A673 (cell line): ENCODE measurements around the gene LPP. TPM values are rescaled to one million over a fixed set of nuclear protein-coding genes. Genes with fewer than 3 reads are reported as not detected.

Experiments
- BruUV-seq: library from RNA; stranded (reverse); fragments of 400-500 nt; replicated peaks from 2 replicates; lab custom pipeline; 2021; lab: Mats Ljungman, UMichigan
- CTCF ChIA-PET: fragments of 300-600 bp; sonication (Branson Sonifier 250); formaldehyde crosslinking; loops from one replicate; lab custom pipeline; 2022; ENCODE audit warnings: antibody characterized with exemption; lab: Charles Lee
- POLR2A ChIA-PET: fragments of 300-600 bp; sonication (Branson Sonifier 250); formaldehyde crosslinking; loops from one replicate; lab custom pipeline; 2022; ENCODE audit warnings: antibody characterized with exemption; ENCODE audit not compliant: low non-redundant PET; lab: Charles Lee
- DNase-seq: peaks from one replicate; pipeline ENCODE4 v3.0.0-alpha.2; 2015; ENCODE audit warnings: low spot score
- H3K27ac ChIP-seq: fragments of 200-600 bp; sonication (generic); 2 replicates; pipeline ENCODE4 v1.5.1; 2016; ENCODE audit warnings: mixed run types, low read depth, mild to moderate bottlenecking, mixed read lengths, antibody characterized with exemption, low read length; ENCODE audit not compliant: poor library complexity, severe bottlenecking
- H3K27me3 ChIP-seq: fragments of 200-600 bp; sonication (generic); replicated peaks from 2 replicates; pipeline ENCODE4 v1.6.1; 2017; ENCODE audit warnings: mixed run types, low read depth, mild to moderate bottlenecking, mixed read lengths, antibody characterized with exemption, low read length; ENCODE audit not compliant: insufficient read depth, poor library complexity
- H3K36me3 ChIP-seq: fragments of 200-600 bp; sonication (generic); 2 replicates; pipeline ENCODE4 v1.6.1; 2016; ENCODE audit warnings: mixed run types, mild to moderate bottlenecking, mixed read lengths, antibody characterized with exemption, low read length; ENCODE audit not compliant: insufficient read depth, poor library complexity, severe bottlenecking
- H3K4me1 ChIP-seq: fragments of 200-600 bp; sonication (generic); 2 replicates; pipeline ENCODE4 v1.6.1; 2017; ENCODE audit warnings: mixed run types, mild to moderate bottlenecking, mixed read lengths, antibody characterized with exemption, low read length; ENCODE audit not compliant: insufficient read depth, poor library complexity, severe bottlenecking
- H3K4me3 ChIP-seq: fragments of 200-600 bp; sonication (generic); 2 replicates; pipeline ENCODE4 v1.5.1; 2016; ENCODE audit warnings: low read depth, mixed run types, mild to moderate bottlenecking, mixed read lengths, low read length; ENCODE audit not compliant: poor library complexity, severe bottlenecking
- H3K9me3 ChIP-seq: fragments of 200-600 bp; sonication (generic); 2 replicates; pipeline ENCODE4 v1.6.1; 2016; ENCODE audit warnings: mixed run types, low read depth, mild to moderate bottlenecking, mixed read lengths, antibody characterized with exemption, low read length; ENCODE audit not compliant: poor library complexity, severe bottlenecking
- EZH2 ChIP-seq: fragments of 200-600 bp; sonication (generic); IDR thresholded peaks from 2 replicates; pipeline ENCODE4 v1.6.1; 2017; ENCODE audit warnings: borderline replicate concordance, low read depth, mild to moderate bottlenecking, mixed read lengths, antibody characterized with exemption, low read length; ENCODE audit not compliant: poor library complexity, severe bottlenecking
- intact Hi-C: fragments of 100-400 bp; cut with micrococcal nuclease; formaldehyde crosslinking; loops from one replicate; pipeline ENCODE4 v1.10.0; 2022; ENCODE audit not compliant: unreplicated experiment
- total RNA-seq: library from RNA; stranded (reverse); gene quantifications from 2 replicates; pipeline ENCODE4 v1.2.3, GENCODE V29; 2021
- TF ChIP-seq, protein P1 (sequence below): fragments of 300-800, 200-600 bp; sonication (generic); conservative IDR thresholded peaks from 2 replicates; pipeline ENCODE4 v1.5.1; 2017; ENCODE audit warnings: low read depth, mild to moderate bottlenecking, antibody characterized with exemption, low read length, moderate library complexity, mixed read lengths

The LPP gene
- total RNA-seq, 1 experiment from 2014 or later = 39.7 TPM

DNA sequence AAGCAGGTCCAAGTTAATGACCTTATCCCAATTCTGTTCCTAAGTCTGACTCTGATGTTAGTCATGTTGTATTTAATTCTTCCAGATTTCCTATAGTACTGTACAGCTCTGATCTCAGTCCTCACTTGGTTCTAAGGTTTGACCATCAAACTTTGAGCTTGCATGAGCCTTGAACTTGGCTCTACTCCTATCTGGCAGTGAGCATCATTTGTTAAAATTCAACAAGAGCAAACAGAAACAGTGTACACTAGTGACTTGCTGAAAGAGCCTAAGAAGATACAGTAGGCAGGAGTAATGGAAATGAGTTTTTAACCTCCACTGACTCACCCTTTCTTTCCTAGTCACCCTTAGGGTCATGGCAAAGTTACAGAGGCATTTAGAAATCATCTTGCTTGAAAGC lies 566.7 kb downstream of the LPP start:
- H3K4me3 ChIP-seq = no peak overlapping the region
- BruUV-seq = no TSS peak
- no peaks in the 10 kb centered on the region for H3K27me3 ChIP-seq
- DNase-seq = no peak
- intact Hi-C loops = no loop called here
- TF ChIP-seq, protein P1, sequence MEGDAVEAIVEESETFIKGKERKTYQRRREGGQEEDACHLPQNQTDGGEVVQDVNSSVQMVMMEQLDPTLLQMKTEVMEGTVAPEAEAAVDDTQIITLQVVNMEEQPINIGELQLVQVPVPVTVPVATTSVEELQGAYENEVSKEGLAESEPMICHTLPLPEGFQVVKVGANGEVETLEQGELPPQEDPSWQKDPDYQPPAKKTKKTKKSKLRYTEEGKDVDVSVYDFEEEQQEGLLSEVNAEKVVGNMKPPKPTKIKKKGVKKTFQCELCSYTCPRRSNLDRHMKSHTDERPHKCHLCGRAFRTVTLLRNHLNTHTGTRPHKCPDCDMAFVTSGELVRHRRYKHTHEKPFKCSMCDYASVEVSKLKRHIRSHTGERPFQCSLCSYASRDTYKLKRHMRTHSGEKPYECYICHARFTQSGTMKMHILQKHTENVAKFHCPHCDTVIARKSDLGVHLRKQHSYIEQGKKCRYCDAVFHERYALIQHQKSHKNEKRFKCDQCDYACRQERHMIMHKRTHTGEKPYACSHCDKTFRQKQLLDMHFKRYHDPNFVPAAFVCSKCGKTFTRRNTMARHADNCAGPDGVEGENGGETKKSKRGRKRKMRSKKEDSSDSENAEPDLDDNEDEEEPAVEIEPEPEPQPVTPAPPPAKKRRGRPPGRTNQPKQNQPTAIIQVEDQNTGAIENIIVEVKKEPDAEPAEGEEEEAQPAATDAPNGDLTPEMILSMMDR = no peak
- no peak for TF ChIP-seq EZH2
- no peaks in the 10 kb centered on the region for H3K4me1 ChIP-seq
- CTCF ChIA-PET = no interaction called here
- H3K36me3 ChIP-seq = no peaks in the 10 kb centered on the region
- no peak overlapping the region for H3K27ac ChIP-seq
- POLR2A ChIA-PET = no interaction called here
- no peaks in the 10 kb centered on the region for H3K9me3 ChIP-seq

DNA sequence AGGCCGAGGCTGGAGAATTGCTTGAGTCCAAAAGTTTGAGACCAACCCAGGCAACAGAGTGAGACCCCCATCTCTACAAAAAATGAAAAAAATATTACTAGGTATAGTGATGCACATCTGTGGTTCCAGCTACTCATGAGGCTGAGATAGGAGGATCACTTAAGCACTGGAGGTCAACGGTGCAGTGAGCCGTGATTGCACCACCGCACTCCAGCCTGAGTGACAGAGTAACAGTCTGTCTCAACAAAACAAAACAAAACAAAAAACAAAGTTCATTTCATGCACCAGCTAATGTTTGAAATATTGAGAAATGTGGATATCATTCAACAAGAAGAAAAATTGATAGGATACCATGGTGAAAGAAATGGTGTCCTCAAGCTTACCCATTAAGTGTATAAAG lies 567.4 kb downstream of the LPP start:
- no peaks in the 10 kb centered on the region for H3K36me3 ChIP-seq
- TF ChIP-seq, protein P1 = no peak
- TF ChIP-seq EZH2 = no peak
- H3K4me3 ChIP-seq = no peak overlapping the region
- no TSS peak for BruUV-seq
- no peaks in the 10 kb centered on the region for H3K4me1 ChIP-seq
- ChIA-PET POLR2A (no interaction called here), CTCF (no interaction called here)
- intact Hi-C loops = no loop called here
- H3K27ac ChIP-seq = no peak overlapping the region
- no peaks in the 10 kb centered on the region for H3K9me3 ChIP-seq
- no peak for DNase-seq
- H3K27me3 ChIP-seq = no peaks in the 10 kb centered on the region

DNA sequence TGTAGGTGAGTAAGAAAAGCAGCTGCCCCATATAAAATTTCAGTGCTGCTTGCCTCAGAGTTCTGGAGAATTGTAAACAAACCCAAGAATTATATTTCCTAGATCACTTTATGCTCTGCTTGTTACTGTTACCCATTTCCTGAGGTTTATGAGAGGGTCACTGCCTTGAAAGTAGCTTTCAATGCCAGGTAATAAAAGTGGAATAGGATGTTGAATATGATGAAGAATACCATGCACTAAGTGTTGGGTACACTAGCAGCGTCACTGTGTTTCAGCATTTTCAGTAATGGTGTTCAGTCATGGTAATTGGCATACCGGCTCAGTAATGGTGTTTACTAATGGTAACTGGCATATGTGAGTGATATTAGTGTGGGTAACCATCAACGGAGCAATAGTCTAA lies 568.0 kb downstream of the LPP start:
- intact Hi-C loops = no loop called here
- TF ChIP-seq, protein P1 = no peak
- TF ChIP-seq EZH2 = no peak
- H3K4me3 ChIP-seq = no peak overlapping the region
- H3K4me1 ChIP-seq = no peaks in the 10 kb centered on the region
- POLR2A ChIA-PET = no interaction called here
- H3K27ac ChIP-seq = no peak overlapping the region
- no peaks in the 10 kb centered on the region for H3K27me3 ChIP-seq
- CTCF ChIA-PET = no interaction called here
- BruUV-seq = no TSS peak
- H3K36me3 ChIP-seq = no peaks in the 10 kb centered on the region
- DNase-seq = no peak
- no peaks in the 10 kb centered on the region for H3K9me3 ChIP-seq
